HG02840 (cell line): ENCODE results near the gene FMN1.

Source experiments
- ATAC-seq: cut with Tn5 transposase; IDR thresholded peaks from one replicate; pipeline ENCODE4 v1.9.1; 2021; ENCODE audit warnings: mild to moderate bottlenecking, moderate library complexity, moderate number of reproducible peaks; ENCODE audit not compliant: unreplicated experiment, low FRiP score

Gene FMN1

GRCh38 chr15:33067456-33067855 lies 127.1 kb downstream of the FMN1 start:
- no peak for ATAC-seq

- ATAC-seq = no peak
These were observed 127.9 kb downstream of the FMN1 start for GRCh38 chr15:33066584-33066983.

DNA sequence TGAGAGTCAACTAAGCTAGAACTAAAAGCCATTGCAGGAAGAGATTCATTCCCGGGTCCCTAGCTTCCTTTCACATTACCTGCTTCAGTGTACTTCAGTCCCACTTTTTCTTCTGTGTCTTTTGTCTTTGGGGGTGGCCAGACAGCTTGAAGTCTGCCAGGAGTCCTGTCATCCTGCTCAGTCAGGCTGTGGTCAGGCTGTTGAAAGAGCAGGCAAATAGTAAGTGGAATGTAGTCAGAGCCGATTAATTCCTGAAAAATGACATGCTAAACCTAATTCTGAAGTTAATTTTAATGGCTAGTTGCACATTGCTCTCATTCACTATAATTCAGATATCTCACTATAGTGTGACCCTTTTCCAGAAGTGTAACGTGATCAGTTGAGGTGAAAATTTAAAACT lies 129.6 kb downstream of the FMN1 start:
- ATAC-seq = no peak

DNA sequence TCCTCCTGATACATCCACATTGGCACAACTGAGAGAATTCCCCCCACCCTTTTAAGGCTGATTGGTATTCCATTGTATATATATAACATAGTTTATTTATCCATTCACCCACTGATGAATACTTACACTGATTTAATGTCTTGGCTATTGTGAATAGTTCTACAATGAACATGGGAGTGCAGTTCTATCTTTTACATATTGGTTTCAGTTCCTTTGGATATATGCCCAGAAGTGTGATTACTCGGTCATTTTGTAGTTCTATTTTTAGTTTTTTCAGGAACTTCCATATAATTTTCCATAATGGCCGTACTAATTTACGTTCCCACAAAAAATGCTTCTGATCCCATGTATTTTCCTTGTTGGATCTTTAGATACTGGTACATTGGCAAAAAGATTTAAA lies 135.3 kb downstream of the FMN1 start:
- no peak for ATAC-seq

DNA sequence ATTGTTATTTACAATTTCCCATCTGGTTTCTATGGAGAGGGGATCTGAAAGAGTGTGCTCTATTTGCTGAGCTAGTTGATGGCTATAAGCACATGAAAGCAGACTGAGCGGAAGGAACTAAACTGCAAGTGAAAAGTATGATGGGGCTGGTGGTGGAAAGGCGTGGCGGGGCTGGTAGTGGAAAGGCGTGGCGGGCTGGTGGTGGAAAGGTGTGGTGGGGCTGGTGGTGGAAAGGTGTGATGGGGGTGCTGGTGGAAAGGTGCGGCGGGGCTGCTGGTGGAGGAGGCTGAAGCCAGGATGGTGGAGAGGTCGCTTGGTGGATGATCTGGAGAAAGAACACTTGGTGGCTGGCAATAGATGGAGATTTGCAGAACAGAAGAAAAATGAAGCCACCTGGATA lies 136.7 kb downstream of the FMN1 start:
- no peak for ATAC-seq

GRCh38 chr15:33055962-33056361 lies 138.6 kb downstream of the FMN1 start:
- no peak for ATAC-seq

DNA sequence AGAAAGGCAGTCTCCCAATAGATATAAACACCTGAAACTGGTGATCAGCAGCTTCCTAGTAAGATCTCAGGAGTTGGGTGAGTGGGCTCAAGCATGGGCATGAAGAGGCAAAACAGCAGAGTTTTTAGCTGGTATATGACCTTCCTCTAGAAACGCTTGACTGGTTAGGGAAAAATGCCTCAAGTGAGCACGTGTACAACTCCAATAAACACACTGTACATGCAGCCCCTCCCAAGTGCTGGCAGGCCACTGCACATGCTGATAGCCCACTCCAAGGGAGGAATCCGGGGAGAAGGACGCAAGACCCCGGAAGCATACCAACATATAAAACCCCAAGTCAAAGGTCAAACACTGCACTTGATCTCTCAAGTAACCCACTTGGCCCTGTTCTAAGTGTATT lies 143.0 kb downstream of the FMN1 start:
- ATAC-seq = no peak

DNA sequence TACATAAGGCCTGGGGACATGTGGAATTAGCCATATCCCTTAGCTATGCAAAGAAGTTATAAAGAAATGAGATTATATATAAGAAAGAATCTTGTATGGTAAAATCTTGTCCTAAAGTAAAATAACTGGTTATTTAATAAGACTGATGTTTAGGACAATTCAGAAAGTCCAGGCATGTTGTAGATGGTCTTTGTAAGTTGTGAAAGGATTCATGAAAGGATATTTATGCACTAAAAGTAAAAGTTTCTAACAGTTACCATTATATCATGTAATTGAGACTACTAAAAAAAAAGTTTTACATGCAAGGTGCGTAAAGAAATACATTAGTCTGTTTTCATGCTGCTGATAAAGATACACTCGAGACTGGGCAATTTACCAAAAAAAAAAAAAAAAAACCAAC lies 146.3 kb downstream of the FMN1 start:
- ATAC-seq = no peak

- no peak for ATAC-seq
These were observed 147.4 kb downstream of the FMN1 start for GRCh38 chr15:33047077-33047476.

DNA sequence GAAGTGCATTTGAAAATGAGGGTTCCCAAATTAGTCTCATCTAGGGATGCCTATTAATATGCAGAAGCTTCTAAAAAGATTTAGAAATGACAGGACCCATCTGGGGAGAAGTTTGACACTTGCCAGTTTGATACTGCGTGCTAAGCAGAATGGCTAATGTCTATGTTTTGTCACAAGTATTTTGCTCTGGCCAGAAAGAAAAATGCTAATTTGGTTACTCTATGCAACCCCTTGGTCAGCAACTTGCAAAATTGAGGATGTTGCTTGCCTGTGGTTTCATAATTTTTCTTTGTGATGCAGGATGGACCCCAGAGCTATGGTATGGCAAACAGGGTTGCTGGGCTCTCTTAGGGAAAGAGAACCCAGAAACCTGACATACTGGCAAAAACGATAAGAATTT lies 148.2 kb downstream of the FMN1 start:
- ATAC-seq = no peak

DNA sequence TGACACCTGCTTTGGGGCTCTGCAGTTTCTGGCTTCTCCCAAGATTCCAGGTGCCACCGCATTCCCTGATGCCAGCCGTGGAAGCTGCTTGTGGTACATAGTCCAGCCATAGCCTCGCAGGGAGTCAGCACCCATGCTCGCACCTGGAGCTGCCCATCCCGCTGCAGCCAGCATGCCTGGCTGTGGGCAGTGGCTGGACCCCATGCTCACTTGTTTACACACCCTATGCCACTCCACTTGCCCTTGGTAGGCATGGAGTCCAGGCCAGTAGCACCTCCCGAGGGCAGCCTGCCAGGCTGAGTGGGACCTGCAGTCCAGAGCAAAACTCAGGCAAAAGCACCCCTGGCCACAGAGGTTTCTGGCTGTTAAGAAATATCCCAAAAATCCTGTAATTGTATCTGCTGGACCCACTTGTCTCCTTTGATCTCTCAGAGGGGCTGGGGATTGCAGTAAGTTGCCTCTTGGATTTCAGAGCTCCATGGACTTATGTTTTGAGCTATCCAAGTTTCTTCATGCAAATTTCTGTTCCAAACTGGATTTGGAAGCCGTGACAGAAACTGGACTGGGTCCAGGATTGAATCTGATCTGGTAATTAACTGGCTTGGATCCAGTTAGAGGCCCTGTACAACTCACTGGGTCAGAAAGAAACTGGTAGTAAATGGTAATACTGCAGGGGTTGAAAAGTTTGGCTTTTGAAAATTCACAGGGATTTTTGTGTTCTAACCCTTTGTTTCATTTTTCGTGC lies 149.3 kb downstream of the FMN1 start:
- no peak for ATAC-seq

DNA sequence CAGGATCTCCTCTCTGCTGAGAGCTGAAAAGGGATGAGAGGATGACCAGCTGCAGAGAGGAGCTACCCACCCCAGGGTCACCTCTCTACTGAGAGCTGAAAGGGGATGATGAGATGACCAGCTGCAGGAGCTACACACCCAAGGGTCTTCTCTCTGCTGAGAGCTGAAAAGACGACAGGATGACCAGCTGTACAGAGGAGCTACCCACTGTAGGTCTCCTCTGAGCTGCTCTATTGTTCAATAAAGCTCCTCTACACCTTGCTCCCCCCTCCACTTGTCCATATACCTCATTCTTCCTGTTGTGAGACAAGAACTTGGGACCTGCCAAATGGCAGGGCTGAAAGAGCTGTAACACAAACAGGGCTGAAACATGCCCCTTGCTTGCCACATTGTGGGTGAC lies 149.9 kb downstream of the FMN1 start:
- ATAC-seq = no peak

DNA sequence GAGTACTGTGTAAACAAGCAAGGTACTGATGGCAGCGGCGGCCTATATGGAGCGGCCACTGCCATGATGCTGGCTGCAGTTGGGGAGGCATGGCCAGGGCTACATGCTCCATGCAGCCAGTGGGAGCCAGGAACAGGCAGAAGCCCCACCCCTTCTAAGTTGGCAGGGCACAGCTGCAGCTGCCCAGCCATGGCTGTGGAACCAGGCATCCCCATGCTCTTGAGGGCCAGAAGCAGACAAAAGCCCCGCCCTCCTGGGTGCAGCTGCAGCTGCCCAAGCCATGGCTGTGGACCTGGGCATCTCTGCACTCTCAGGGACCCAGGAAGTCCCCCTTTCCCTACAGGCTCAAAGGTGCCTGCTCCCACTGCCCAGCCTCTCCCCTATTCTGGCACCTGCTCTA lies 150.9 kb downstream of the FMN1 start:
- ATAC-seq = no peak

DNA sequence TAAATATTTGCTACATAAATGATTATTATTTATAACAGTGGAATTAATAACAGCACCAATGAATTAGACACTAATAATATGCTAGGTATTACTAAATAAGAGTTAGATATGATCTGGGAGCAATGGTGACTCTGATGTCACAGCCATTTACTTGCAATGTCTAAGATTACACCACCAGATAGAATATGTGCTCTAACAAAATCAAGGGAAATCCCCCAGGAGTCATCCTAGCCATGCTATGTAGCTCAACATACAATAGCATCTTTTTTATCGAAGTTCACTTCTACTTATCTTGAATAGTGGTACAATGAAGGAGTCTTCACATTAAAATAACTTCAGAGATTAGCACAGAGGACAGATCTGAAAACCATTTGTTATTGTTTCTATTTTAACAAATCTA lies 154.0 kb downstream of the FMN1 start:
- ATAC-seq = no peak

GRCh38 chr15:33034588-33034987 lies 159.9 kb downstream of the FMN1 start:
- no peak for ATAC-seq

DNA sequence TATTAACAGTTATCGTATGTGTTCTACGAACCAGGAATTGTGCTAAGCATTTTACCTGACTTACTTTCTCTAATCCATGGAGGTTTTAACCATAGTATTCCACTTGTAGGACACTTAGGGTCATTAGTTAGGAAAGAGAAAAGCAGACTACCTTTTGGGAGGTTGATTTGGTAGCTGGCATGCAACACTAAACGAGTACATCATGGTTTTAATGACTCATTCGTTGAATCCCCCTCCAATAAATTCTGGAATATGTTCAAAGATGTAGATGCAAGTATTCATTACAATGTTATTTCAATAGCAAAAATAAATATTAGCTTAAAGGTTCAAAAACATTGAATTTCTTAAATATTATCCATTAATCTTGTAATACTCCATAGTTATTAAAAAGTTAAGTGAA lies 162.5 kb downstream of the FMN1 start:
- ATAC-seq = no peak

GRCh38 chr15:33031324-33031821 lies 163.1 kb downstream of the FMN1 start:
- ATAC-seq = no peak

DNA sequence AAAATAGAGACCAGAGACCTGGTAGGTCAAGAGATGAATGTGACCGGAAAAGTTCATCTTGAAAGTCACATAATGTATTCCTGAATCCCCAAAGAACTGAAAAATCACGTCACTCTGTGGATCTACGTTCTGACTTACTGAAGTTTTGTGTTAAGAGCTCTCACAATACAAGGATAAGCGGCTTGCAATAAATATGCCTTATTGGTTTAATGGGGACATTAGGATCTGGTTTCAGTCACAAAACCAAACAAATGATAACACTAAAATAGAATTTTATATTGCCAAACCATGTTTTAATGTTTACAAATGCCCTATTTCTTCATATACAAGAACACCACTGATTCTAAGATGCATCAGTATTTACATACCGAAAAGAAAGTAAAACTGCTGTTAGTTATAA lies 164.2 kb downstream of the FMN1 start:
- ATAC-seq = no peak

DNA sequence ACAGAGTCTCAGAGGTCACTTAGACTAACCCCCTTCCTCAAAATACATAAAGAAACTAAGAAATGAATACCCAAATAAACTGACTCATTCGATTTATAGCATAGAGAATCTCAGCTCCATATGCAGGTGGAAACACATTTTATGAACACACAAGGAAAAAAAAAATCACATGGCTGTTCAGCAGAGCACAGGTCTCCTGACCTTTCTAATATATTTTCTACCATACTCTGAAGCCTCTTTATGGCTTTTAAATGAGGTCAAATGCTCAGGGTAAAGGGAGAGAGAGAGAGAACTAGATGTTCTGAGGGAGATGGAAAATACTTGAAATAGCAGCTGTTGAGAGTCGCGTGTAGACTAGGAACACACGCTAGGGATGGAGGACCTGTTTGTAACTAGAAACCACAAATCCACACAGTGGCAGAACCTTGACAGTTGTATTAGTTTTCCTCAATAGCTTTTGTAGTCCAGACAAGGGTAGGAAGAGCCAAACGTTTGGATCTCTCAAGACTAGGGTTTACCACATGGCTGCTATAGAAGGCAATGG lies 165.3 kb downstream of the FMN1 start:
- no peak for ATAC-seq

GRCh38 chr15:33028495-33028894 lies 166.0 kb downstream of the FMN1 start:
- no peak for ATAC-seq

DNA sequence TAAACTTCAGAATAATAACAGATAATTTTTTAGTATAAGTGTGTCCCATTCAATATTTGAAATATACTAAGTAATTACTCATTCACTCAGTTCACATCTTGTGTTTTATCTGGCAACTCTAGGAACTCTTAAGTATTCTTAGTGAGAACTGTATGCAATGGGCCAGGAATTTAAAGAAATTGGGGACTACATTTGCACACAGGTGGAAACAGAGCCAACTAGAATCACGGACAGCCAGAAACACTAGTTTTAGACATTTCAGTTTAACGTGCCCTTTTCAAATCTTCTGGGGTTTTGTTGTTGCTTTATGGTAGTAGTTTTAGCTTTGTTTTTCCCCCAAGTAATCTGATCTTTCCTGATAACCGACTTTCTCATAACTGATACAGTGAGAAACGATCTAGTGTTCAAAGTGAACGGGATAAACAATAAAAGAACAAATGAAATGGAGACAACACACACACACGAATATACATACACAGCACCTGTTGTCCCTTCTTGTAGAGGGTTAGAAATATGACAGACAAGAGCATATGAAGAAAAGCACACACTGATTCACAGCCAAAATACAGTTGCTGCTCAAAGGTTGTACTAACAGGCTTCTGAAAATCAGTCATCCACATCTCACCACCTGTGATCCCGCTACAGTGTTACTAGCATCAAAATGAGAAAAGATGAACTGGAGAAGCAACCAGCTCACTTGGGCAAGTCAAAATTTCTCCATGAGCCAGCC lies 167.0 kb downstream of the FMN1 start:
- no peak for ATAC-seq

DNA sequence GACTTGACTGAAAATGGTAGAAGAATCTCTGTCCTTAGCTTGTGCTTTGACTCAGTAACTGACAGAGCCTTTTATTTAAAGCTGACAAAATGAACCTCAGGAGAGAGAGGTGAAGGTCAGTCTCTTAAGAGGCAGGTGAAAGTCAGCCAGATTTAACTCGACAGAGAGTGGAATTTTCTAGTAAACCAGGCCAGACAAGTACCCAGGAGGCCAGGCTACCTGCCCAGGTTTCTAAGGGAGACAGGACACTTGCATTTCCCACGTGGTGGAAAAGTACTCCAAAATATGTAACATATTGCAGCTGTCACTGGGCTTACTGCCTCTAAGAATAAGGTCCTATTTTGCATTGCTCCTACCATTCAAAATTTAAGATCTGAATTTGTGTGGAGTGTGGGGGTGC lies 167.9 kb downstream of the FMN1 start:
- no peak for ATAC-seq
